ENCODE results near the gene SYT11. TPM values are rescaled to one million over a fixed set of nuclear protein-coding genes. Genes with fewer than 3 reads are reported as not detected.
A peak's percentile ranks its signal among the peaks of the same experiment; 100 is the strongest.
"Not testable (repeated sequence)": the region's sequence is repeated elsewhere in the genome, so short reads cannot be mapped to it uniquely, and the experiment has no call there.

SYT11 gene
- 2.6 TPM for polyA plus RNA-seq (2013, experiment 1 of 2)
- 2.0 TPM for polyA plus RNA-seq (2013, experiment 2 of 2)

GRCh38 chr1:155859234-155859829 is at the start of gene SYT11:
Gene SYT11, plus strand, starts transcription at chr1:155859567. Its CDS starts 195 bp downstream, at chr1:155859762.
- WGBS, 2 experiments (ENCODE audit: insufficient coverage in 2 of 2) = 13 to 16% methylated on average over 30 to 33 of the region's 33 CpGs
- Histone ChIP-seq H3K27ac (ENCODE audit: low read depth, low read length, severe bottlenecking) (peak within 1 kb of the TSS; percentile 56), H3K4me3 (ENCODE audit: extremely low read depth, insufficient read depth, low read length, poor library complexity, severe bottlenecking) (peak within 1 kb of the TSS; percentile 39), H3K36me3 (ENCODE audit: control insufficient read depth, insufficient read depth, low read length) (peaks cover 12% of the 10 kb centered on the region), H3K9me3 (ENCODE audit: control insufficient read depth, low read length) (no peaks in the 10 kb centered on the region), H3K4me1 (ENCODE audit: control insufficient read depth, insufficient read depth, low read length, poor library complexity, severe bottlenecking) (no peaks in the 10 kb centered on the region)

- Histone ChIP-seq H3K4me1 (ENCODE audit: control insufficient read depth, insufficient read depth, low read length, poor library complexity, severe bottlenecking) (no peaks in the 10 kb centered on the region), H3K27ac (ENCODE audit: low read depth, low read length, severe bottlenecking) (no peak overlapping the region), H3K36me3 (ENCODE audit: control insufficient read depth, insufficient read depth, low read length) (peaks cover 86% of the 10 kb centered on the region), H3K4me3 (ENCODE audit: extremely low read depth, insufficient read depth, low read length, poor library complexity, severe bottlenecking) (no peak overlapping the region), H3K9me3 (ENCODE audit: control insufficient read depth, low read length) (no peaks in the 10 kb centered on the region)
- 100% methylated on average over 1 of the region's 1 CpG; no CpG with 5 or more reads in 1 of the 2 experiments for WGBS, 2 experiments (ENCODE audit: insufficient coverage in 2 of 2)
Measured at GRCh38 chr1:155812878-155813277, 46.5 kb upstream of the SYT11 start.

GRCh38 chr1:155813672-155814071 is 45.7 kb upstream of the SYT11 start:
- Histone ChIP-seq H3K36me3 (ENCODE audit: control insufficient read depth, insufficient read depth, low read length) (peaks cover 87% of the 10 kb centered on the region), H3K9me3 (ENCODE audit: control insufficient read depth, low read length) (no peaks in the 10 kb centered on the region), H3K4me3 (ENCODE audit: extremely low read depth, insufficient read depth, low read length, poor library complexity, severe bottlenecking) (no peak overlapping the region), H3K27ac (ENCODE audit: low read depth, low read length, severe bottlenecking) (no peak overlapping the region), H3K4me1 (ENCODE audit: control insufficient read depth, insufficient read depth, low read length, poor library complexity, severe bottlenecking) (no peaks in the 10 kb centered on the region)
- 92 to 100% methylated on average over 1 to 2 of the region's 3 CpGs for WGBS, 2 experiments (ENCODE audit: insufficient coverage in 2 of 2)

- Histone ChIP-seq H3K4me1 (ENCODE audit: control insufficient read depth, insufficient read depth, low read length, poor library complexity, severe bottlenecking) (no peaks in the 10 kb centered on the region), H3K27ac (ENCODE audit: low read depth, low read length, severe bottlenecking) (no peak overlapping the region), H3K36me3 (ENCODE audit: control insufficient read depth, insufficient read depth, low read length) (peaks cover 93% of the 10 kb centered on the region), H3K9me3 (ENCODE audit: control insufficient read depth, low read length) (no peaks in the 10 kb centered on the region), H3K4me3 (ENCODE audit: extremely low read depth, insufficient read depth, low read length, poor library complexity, severe bottlenecking) (no peak overlapping the region)
- 100% methylated on average over 1 of the region's 1 CpG; no CpG with 5 or more reads in 1 of the 2 experiments for WGBS, 2 experiments (ENCODE audit: insufficient coverage in 2 of 2)
Measured at GRCh38 chr1:155816351-155816750, 43.0 kb upstream of the SYT11 start.

GRCh38 chr1:155827450-155827849 is 31.9 kb upstream of the SYT11 start:
- no peaks in the 10 kb centered on the region for H3K9me3 ChIP-seq (ENCODE audit: control insufficient read depth, low read length)

GRCh38 chr1:155831279-155831976 is 27.9 kb upstream of the SYT11 start:
- no peaks in the 10 kb centered on the region for H3K9me3 ChIP-seq (ENCODE audit: control insufficient read depth, low read length)
- H3K27ac ChIP-seq (ENCODE audit: low read depth, low read length, severe bottlenecking) = no peak overlapping the region
- no peak overlapping the region for H3K4me3 ChIP-seq (ENCODE audit: extremely low read depth, insufficient read depth, low read length, poor library complexity, severe bottlenecking)
- H3K4me1 ChIP-seq (ENCODE audit: control insufficient read depth, insufficient read depth, low read length, poor library complexity, severe bottlenecking) = peaks cover 7% of the 10 kb centered on the region
- WGBS, 2 experiments (ENCODE audit: insufficient coverage in 2 of 2) = 88 to 100% methylated on average over 3 to 4 of the region's 7 CpGs
- peaks cover 54% of the 10 kb centered on the region for H3K36me3 ChIP-seq (ENCODE audit: control insufficient read depth, insufficient read depth, low read length)

More at GRCh38 chr1:155827450-155827849, 31.9 kb upstream of the SYT11 start:
- Histone ChIP-seq H3K27ac (ENCODE audit: low read depth, low read length, severe bottlenecking) (no peak overlapping the region), H3K4me3 (ENCODE audit: extremely low read depth, insufficient read depth, low read length, poor library complexity, severe bottlenecking) (no peak overlapping the region), H3K36me3 (ENCODE audit: control insufficient read depth, insufficient read depth, low read length) (peaks cover 60% of the 10 kb centered on the region), H3K4me1 (ENCODE audit: control insufficient read depth, insufficient read depth, low read length, poor library complexity, severe bottlenecking) (no peaks in the 10 kb centered on the region)
- WGBS, 2 experiments (ENCODE audit: insufficient coverage in 2 of 2) = 82% methylated on average over 2 of the region's 4 CpGs; no CpG with 5 or more reads in 1 of the 2 experiments

- peaks cover 7% of the 10 kb centered on the region for H3K4me1 ChIP-seq (ENCODE audit: control insufficient read depth, insufficient read depth, low read length, poor library complexity, severe bottlenecking)
- 100% methylated on average over 1 of the region's 1 CpG for whole genome bisulfite sequencing, 2 experiments (ENCODE audit: insufficient coverage in 2 of 2)
- H3K36me3 ChIP-seq (ENCODE audit: control insufficient read depth, insufficient read depth, low read length) = peaks cover 60% of the 10 kb centered on the region
- no peaks in the 10 kb centered on the region for H3K9me3 ChIP-seq (ENCODE audit: control insufficient read depth, low read length)
- H3K27ac ChIP-seq (ENCODE audit: low read depth, low read length, severe bottlenecking) = peak overlapping the region; percentile 59
- no peak overlapping the region for H3K4me3 ChIP-seq (ENCODE audit: extremely low read depth, insufficient read depth, low read length, poor library complexity, severe bottlenecking)
Measured at GRCh38 chr1:155833665-155834295, 25.6 kb upstream of the SYT11 start.

- Histone ChIP-seq H3K4me3 (ENCODE audit: extremely low read depth, insufficient read depth, low read length, poor library complexity, severe bottlenecking) (no peak overlapping the region), H3K36me3 (ENCODE audit: control insufficient read depth, insufficient read depth, low read length) (peaks cover 57% of the 10 kb centered on the region), H3K9me3 (ENCODE audit: control insufficient read depth, low read length) (no peaks in the 10 kb centered on the region), H3K27ac (ENCODE audit: low read depth, low read length, severe bottlenecking) (peak overlapping the region; percentile 59), H3K4me1 (ENCODE audit: control insufficient read depth, insufficient read depth, low read length, poor library complexity, severe bottlenecking) (peaks cover 7% of the 10 kb centered on the region)
- 90 to 95% methylated on average over 2 to 6 of the region's 11 CpGs for WGBS, 2 experiments (ENCODE audit: insufficient coverage in 2 of 2)
Measured at GRCh38 chr1:155834296-155834926, 25.0 kb upstream of the SYT11 start.

GRCh38 chr1:155834927-155835399 is 24.4 kb upstream of the SYT11 start:
- 96% methylated on average over 3 of the region's 9 CpGs; no CpG with 5 or more reads in 1 of the 2 experiments for WGBS, 2 experiments (ENCODE audit: insufficient coverage in 2 of 2)
- not testable (repeated sequence) for H3K9me3 ChIP-seq (ENCODE audit: control insufficient read depth, low read length); H3K4me3 ChIP-seq (ENCODE audit: extremely low read depth, insufficient read depth, low read length, poor library complexity, severe bottlenecking); H3K4me1 ChIP-seq (ENCODE audit: control insufficient read depth, insufficient read depth, low read length, poor library complexity, severe bottlenecking); H3K27ac ChIP-seq (ENCODE audit: low read depth, low read length, severe bottlenecking)
- H3K36me3 ChIP-seq (ENCODE audit: control insufficient read depth, insufficient read depth, low read length) = peaks cover 53% of the 10 kb centered on the region

- peaks cover 56% of the 10 kb centered on the region for H3K36me3 ChIP-seq (ENCODE audit: control insufficient read depth, insufficient read depth, low read length)
- H3K4me1 ChIP-seq (ENCODE audit: control insufficient read depth, insufficient read depth, low read length, poor library complexity, severe bottlenecking) = peaks cover 7% of the 10 kb centered on the region
- no peak overlapping the region for H3K4me3 ChIP-seq (ENCODE audit: extremely low read depth, insufficient read depth, low read length, poor library complexity, severe bottlenecking)
- WGBS, 2 experiments (ENCODE audit: insufficient coverage in 2 of 2) = 96 to 98% methylated on average over 6 of the region's 6 CpGs
- no peaks in the 10 kb centered on the region for H3K9me3 ChIP-seq (ENCODE audit: control insufficient read depth, low read length)
- H3K27ac ChIP-seq (ENCODE audit: low read depth, low read length, severe bottlenecking) = no peak overlapping the region
Measured at GRCh38 chr1:155835548-155835947, 23.8 kb upstream of the SYT11 start.

Data from mesodermal cell (in vitro differentiated cells).